Right atrium auricular region (tissue), 2 donors: Measurements from ENCODE around the gene GABRG3. TPM values are rescaled to one million over a fixed set of nuclear protein-coding genes. Genes with fewer than 3 reads are reported as not detected.

ENCODE experiments used
- DNase-seq: peaks from one replicate; pipeline ENCODE4 v3.0.0-alpha.2; 2019; ENCODE audit warnings: low spot score
- H3K27ac ChIP-seq, 2 donors: fragments of 200-600 bp; sonication (generic); 1 replicate in 1 of 2; 2 replicates in 1 of 2; pipeline ENCODE4 v1.5.1; 2016 to 2019
- H3K27me3 ChIP-seq, 2 donors: fragments of 200-600 bp; sonication (generic); one replicate each; pipeline versions ENCODE4 v1.5.1 to v1.6.0; 2017 to 2019
- H3K36me3 ChIP-seq: fragments of 200-600 bp; sonication (generic); one replicate; pipeline ENCODE4 v1.5.1; 2016
- H3K4me1 ChIP-seq, 2 donors: fragments of 200-600 bp; sonication (generic); one replicate each; pipeline versions ENCODE4 v1.5.1 to v1.6.0; 2017 to 2019
- H3K4me3 ChIP-seq, 2 donors: fragments of 200-600 bp; sonication (generic); 1 replicate in 1 of 2; 2 replicates in 1 of 2; pipeline ENCODE4 v1.5.1; 2017 to 2019; ENCODE audit warnings: mild to moderate bottlenecking in 1 of 2, moderate library complexity in 1 of 2
- H3K9me3 ChIP-seq, 2 donors: fragments of 200-600 bp; sonication (generic); one replicate each; pipeline ENCODE4 v1.5.1; 2019
- total RNA-seq, 2 donors: library from RNA; depleted of rRNA; stranded (reverse); fragments of >200 nt; gene quantifications; one replicate each; pipeline ENCODE4 v1.1.0, GENCODE V29; 2016
- TF ChIP-seq, protein P1 (sequence below), 2 donors: fragments of 200-600 bp; sonication (generic); IDR thresholded peaks; one replicate each; pipeline ENCODE4 v1.5.1; 2019; ENCODE audit warnings: antibody characterized with exemption in 2 of 2

The GABRG3 gene
- total RNA-seq, 2 donors from 2014 or later, result not detected

DNA sequence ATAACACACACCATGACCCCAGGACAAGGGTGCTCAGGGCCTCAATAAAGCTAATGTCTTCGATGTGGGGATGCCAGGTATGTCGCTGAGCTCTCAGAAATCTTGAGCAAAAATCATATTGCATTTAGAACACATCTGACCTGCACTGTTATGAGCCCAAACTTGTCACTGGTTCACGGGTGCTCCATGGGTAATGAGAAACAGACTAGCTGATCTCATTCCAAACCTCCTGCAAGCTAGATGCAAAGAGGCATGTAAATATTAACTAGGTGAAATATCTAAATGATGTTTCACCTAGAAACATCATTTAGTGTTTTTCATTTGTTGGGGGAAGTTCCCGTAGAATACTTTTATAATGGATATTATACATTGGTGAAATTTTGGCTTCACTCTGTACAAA, 578.8 kb downstream of the GABRG3 start:
- TF ChIP-seq, protein P1, sequence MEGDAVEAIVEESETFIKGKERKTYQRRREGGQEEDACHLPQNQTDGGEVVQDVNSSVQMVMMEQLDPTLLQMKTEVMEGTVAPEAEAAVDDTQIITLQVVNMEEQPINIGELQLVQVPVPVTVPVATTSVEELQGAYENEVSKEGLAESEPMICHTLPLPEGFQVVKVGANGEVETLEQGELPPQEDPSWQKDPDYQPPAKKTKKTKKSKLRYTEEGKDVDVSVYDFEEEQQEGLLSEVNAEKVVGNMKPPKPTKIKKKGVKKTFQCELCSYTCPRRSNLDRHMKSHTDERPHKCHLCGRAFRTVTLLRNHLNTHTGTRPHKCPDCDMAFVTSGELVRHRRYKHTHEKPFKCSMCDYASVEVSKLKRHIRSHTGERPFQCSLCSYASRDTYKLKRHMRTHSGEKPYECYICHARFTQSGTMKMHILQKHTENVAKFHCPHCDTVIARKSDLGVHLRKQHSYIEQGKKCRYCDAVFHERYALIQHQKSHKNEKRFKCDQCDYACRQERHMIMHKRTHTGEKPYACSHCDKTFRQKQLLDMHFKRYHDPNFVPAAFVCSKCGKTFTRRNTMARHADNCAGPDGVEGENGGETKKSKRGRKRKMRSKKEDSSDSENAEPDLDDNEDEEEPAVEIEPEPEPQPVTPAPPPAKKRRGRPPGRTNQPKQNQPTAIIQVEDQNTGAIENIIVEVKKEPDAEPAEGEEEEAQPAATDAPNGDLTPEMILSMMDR (IDR thresholded peaks at IDR 0.05), result no peak
- Histone ChIP-seq H3K4me1 (no peaks in the 10 kb centered on the region), H3K4me3 (no peak overlapping the region), H3K27ac (no peak overlapping the region), H3K27me3 (no peaks in the 10 kb centered on the region), H3K36me3 (no peaks in the 10 kb centered on the region), H3K9me3 (no peaks in the 10 kb centered on the region)
- DNase-seq, result no peak

DNA sequence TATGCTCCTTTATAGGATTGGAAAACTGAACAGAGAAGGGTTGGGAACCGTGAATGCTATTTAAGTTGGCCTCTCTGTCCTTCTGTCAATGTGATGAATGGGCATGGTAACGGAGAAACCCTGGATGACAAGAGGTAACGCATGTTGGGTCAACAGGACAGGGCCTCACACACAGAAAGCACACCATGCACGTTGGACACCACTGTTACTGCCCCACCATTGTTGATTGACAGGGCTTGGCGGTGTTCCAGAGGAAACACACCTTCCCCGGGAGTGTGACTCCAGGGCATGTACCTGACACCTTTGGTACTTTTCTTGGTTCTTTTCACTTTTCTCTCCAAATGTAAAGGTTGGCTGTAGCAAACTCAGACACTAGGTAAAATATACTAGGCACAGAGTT, 579.7 kb downstream of the GABRG3 start:
- H3K36me3 ChIP-seq, result no peaks in the 10 kb centered on the region
- H3K4me3 ChIP-seq, result no peak overlapping the region
- DNase-seq, result no peak
- H3K27ac ChIP-seq, result no peak overlapping the region
- no peaks in the 10 kb centered on the region for H3K27me3 ChIP-seq
- no peaks in the 10 kb centered on the region for H3K4me1 ChIP-seq
- peaks cover 0 to 3% of the 10 kb centered on the region in 2 donors for H3K9me3 ChIP-seq
- TF ChIP-seq, protein P1 (IDR thresholded peaks at IDR 0.05), result no peak

- TF ChIP-seq, protein P1 (IDR thresholded peaks at IDR 0.05), result no peak
- Histone ChIP-seq H3K4me3 (no peak overlapping the region), H3K27me3 (no peaks in the 10 kb centered on the region), H3K27ac (no peak overlapping the region), H3K4me1 (no peaks in the 10 kb centered on the region), H3K9me3 (peaks cover 0 to 14% of the 10 kb centered on the region in 2 donors), H3K36me3 (no peaks in the 10 kb centered on the region)
- DNase-seq, result no peak
Observed at GRCh38 chr15:27561816-27562215, 590.8 kb downstream of the GABRG3 start.

DNA sequence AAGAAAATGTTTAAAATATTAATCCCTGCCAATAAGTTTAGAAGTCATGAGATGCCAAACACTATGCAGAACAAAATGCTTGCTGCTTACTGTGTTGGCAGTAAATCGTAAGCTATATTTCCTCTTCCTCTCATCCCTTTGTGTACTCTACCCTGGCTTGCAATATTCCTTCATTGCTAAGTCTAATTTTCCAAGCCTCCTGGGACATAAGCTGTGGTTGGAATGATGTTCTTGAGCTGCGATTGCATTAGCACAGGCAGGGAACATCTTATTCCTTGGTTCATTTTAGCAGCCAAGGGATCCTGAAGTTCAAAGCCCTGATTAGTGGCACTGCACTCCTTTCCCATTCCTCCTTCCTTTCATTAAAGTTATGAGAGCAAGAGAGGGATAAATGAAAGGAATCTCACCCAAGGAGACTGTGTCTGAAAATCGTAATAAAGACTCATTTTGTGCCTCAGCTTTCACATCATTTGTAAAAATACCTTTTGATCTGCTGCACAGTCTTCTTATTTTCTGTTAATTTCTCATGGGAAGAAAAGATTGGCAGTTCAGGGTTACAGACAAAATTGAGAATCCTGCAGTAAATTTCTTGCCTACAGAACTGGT, 592.9 kb downstream of the GABRG3 start:
- no peak overlapping the region for H3K4me3 ChIP-seq
- no peaks in the 10 kb centered on the region for H3K4me1 ChIP-seq
- peaks cover 0 to 14% of the 10 kb centered on the region in 2 donors for H3K9me3 ChIP-seq
- no peak for DNase-seq
- H3K36me3 ChIP-seq, result no peaks in the 10 kb centered on the region
- no peak overlapping the region for H3K27ac ChIP-seq
- H3K27me3 ChIP-seq, result no peaks in the 10 kb centered on the region
- TF ChIP-seq, protein P1 (IDR thresholded peaks at IDR 0.05), result no peak

- Histone ChIP-seq H3K4me3 (no peak overlapping the region), H3K36me3 (no peaks in the 10 kb centered on the region), H3K27ac (no peak overlapping the region), H3K4me1 (no peaks in the 10 kb centered on the region), H3K27me3 (no peaks in the 10 kb centered on the region), H3K9me3 (peaks cover 0 to 14% of the 10 kb centered on the region in 2 donors)
- DNase-seq, result no peak
- TF ChIP-seq, protein P1 (IDR thresholded peaks at IDR 0.05), result no peak
Observed at GRCh38 chr15:27564656-27565055, 593.7 kb downstream of the GABRG3 start.

DNA sequence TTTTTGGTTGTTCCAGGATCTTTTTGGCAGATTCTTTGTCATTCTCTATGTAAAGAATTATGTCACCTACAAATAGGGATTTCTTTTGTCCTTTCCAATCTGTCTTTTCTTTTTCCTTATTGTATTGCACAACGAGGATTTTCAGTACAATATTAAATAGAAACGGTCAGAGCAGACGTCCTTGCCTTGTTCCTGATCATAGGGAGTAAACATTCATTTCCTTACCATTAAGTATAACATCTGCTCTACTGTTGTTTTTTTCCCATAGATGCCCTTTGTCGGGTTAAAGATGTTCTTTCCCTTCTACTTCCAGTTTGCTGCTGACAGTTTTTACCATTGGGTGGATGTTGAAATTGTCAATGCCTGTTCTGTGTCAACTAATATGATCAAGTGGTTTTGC, 599.8 kb downstream of the GABRG3 start:
- Histone ChIP-seq H3K4me1 (no peaks in the 10 kb centered on the region), H3K4me3 (no peak overlapping the region), H3K27me3 (no peaks in the 10 kb centered on the region), H3K9me3 (no peaks in the 10 kb centered on the region), H3K27ac (no peak overlapping the region), H3K36me3 (no peaks in the 10 kb centered on the region)
- TF ChIP-seq, protein P1 (IDR thresholded peaks at IDR 0.05), result no peak
- DNase-seq, result no peak
